HCT116 (cell line): Measurements from ENCODE around the gene WIPF3. TPM values are rescaled to one million over a fixed set of nuclear protein-coding genes. Genes with fewer than 3 reads are reported as not detected.

Source experiments
- ATAC-seq: fragments of 200-7000 bp; cut with Tn5 transposase; 2 replicates; pipeline ENCODE4 v1.9.1; 2020; ENCODE audit warnings: mild to moderate bottlenecking, moderate library complexity
- BruUV-seq: library from RNA; stranded (reverse); fragments of 400-500 nt; replicated peaks from 2 replicates; lab custom pipeline; 2021; lab: Mats Ljungman, UMichigan
- CTCF ChIA-PET: fragments of 300-600 bp; sonication (Branson Sonifier 250); formaldehyde crosslinking; loops from one replicate; lab custom pipeline; 2021; ENCODE audit warnings: antibody characterized with exemption; lab: Charles Lee
- POLR2A ChIA-PET: fragments of 300-600, 350-600 bp; sonication (Branson Sonifier 250); formaldehyde crosslinking; loops from one replicate; lab custom pipeline; 2021; ENCODE audit warnings: antibody characterized with exemption; lab: Charles Lee
- RAD21 ChIA-PET, 2 experiments: fragments of 300-600 bp; sonication (Branson Sonifier 250); formaldehyde crosslinking; loops; one replicate each; lab custom pipeline; 2023; ENCODE audit warnings: low total read pairs in 2 of 2; ENCODE audit not compliant: uncharacterized antibody in 2 of 2, unreplicated experiment in 2 of 2, low non-redundant PET in 1 of 2; lab: Charles Lee
- DNase-seq: peaks from one replicate; pipeline ENCODE4 v3.0.0-alpha.2; 2010; ENCODE audit warnings: low read depth, low spot score
- H2AFZ ChIP-seq: fragments of 200-600 bp; shearing (Covaris generic), sonication (generic); 2 replicates; pipeline ENCODE4 v1.6.1; 2017; ENCODE audit warnings: low read depth, mixed run types, mixed read lengths, antibody characterized with exemption, low read length; ENCODE audit not compliant: poor library complexity, severe bottlenecking
- H3K27ac ChIP-seq: 2 replicates; pipeline ENCODE4 v1.5.1; 2012; ENCODE audit warnings: low read depth, low read length
- H3K27me3 ChIP-seq: fragments of 200-600 bp; sonication (generic); 2 replicates; pipeline ENCODE4 v1.6.1; 2016; ENCODE audit warnings: mixed run types, low read length, mixed read lengths; ENCODE audit not compliant: insufficient read depth
- H3K36me3 ChIP-seq, 2 experiments: fragments of 200-500 bp in 1 of 2; fragments of 200-600 bp in 1 of 2; sonication (Bioruptor generic) in 1 of 2; sonication (generic) in 1 of 2; 2 replicates each; pipeline versions ENCODE4 v1.5.1 to v1.6.1; 2014 to 2016; ENCODE audit warnings: low read length in 2 of 2, inconsistent platforms in 1 of 2, mixed read lengths in 1 of 2, mixed run types in 1 of 2; ENCODE audit not compliant: insufficient read depth in 2 of 2, control insufficient read depth in 1 of 2
- H3K4me1 ChIP-seq, 2 experiments: fragments of 200-600 bp in 1 of 2; sonication (generic) in 1 of 2; 2 replicates each; pipeline versions ENCODE4 v1.5.1 to v1.6.1; 2012 to 2017; ENCODE audit warnings: low read length in 2 of 2, inconsistent platforms in 1 of 2, mild to moderate bottlenecking in 1 of 2, mixed read lengths in 1 of 2, mixed run types in 1 of 2, moderate library complexity in 1 of 2; ENCODE audit not compliant: insufficient read depth in 2 of 2, control insufficient read depth in 1 of 2
- H3K4me2 ChIP-seq: fragments of 200-600 bp; sonication (generic); 2 replicates; pipeline ENCODE4 v1.6.1; 2017; ENCODE audit warnings: mixed run types, low read length, mixed read lengths
- H3K4me3 ChIP-seq, 2 experiments: fragments of 200-600 bp in 1 of 2; sonication (generic) in 1 of 2; replicated peaks in 1 of 2; 2 replicates each; pipeline ENCODE4 v1.5.1; 2011 to 2016; ENCODE audit warnings: low read length in 2 of 2, control low read depth in 1 of 2, low read depth in 1 of 2, mild to moderate bottlenecking in 1 of 2, mixed read lengths in 1 of 2, mixed run types in 1 of 2
- H3K79me2 ChIP-seq: fragments of 200-600 bp; sonication (generic); 2 replicates; pipeline ENCODE4 v1.6.1; 2017; ENCODE audit warnings: mild to moderate bottlenecking, mixed run types, low read length, moderate library complexity, mixed read lengths; ENCODE audit not compliant: insufficient read depth
- H3K9ac ChIP-seq: fragments of 200-600 bp; sonication (generic); 2 replicates; pipeline ENCODE4 v1.6.1; 2016; ENCODE audit warnings: low read length, mixed read lengths
- H3K9me2 ChIP-seq: fragments of 200-600 bp; sonication (generic), shearing (Covaris generic); 2 replicates; pipeline ENCODE4 v1.6.1; 2017; ENCODE audit warnings: mixed run types, mild to moderate bottlenecking, moderate library complexity; ENCODE audit not compliant: insufficient read depth
- H3K9me3 ChIP-seq, 2 experiments: fragments of 200-500 bp in 1 of 2; fragments of 200-600 bp in 1 of 2; sonication (Bioruptor generic) in 1 of 2; sonication (generic) in 1 of 2; 2 replicates each; pipeline ENCODE4 v1.6.1; 2014 to 2017; ENCODE audit warnings: low read length in 2 of 2, mixed read lengths in 2 of 2, inconsistent platforms in 1 of 2, low read depth in 1 of 2, mild to moderate bottlenecking in 1 of 2, mixed run types in 1 of 2, moderate library complexity in 1 of 2; ENCODE audit not compliant: control insufficient read depth in 1 of 2, insufficient read depth in 1 of 2
- H4K20me1 ChIP-seq: fragments of 200-600 bp; sonication (generic), shearing (Covaris generic); 2 replicates; pipeline ENCODE4 v1.6.1; 2017; ENCODE audit warnings: mixed run types, mild to moderate bottlenecking, moderate library complexity; ENCODE audit not compliant: insufficient read depth
- CEBPB ChIP-seq: IDR thresholded peaks from 2 replicates; pipeline ENCODE4 v1.6.1; 2012; ENCODE audit warnings: low read depth
- EGR1 ChIP-seq: IDR thresholded peaks from 2 replicates; pipeline ENCODE4 v1.6.1; 2012; ENCODE audit warnings: low read depth
- ELF1 ChIP-seq: IDR thresholded peaks from 2 replicates; pipeline ENCODE4 v1.6.1; 2012; ENCODE audit warnings: low read depth, borderline replicate concordance
- EZH2 ChIP-seq: fragments of 200-600 bp; sonication (generic); IDR thresholded peaks from 2 replicates; pipeline ENCODE4 v1.6.1; 2017; ENCODE audit warnings: antibody characterized with exemption, mixed run types
- EZH2phosphoT487 ChIP-seq: fragments of 200-600 bp; IDR thresholded peaks from 2 replicates; pipeline ENCODE4 v1.6.1; 2018; ENCODE audit warnings: antibody characterized with exemption, borderline replicate concordance
- POLR2AphosphoS5 ChIP-seq: IDR thresholded peaks from 2 replicates; pipeline ENCODE4 v1.6.1; 2011; ENCODE audit warnings: mild to moderate bottlenecking, low read depth, low read length, moderate library complexity
- SIN3A ChIP-seq: IDR thresholded peaks from 2 replicates; pipeline ENCODE4 v1.6.1; 2012; ENCODE audit warnings: low read depth
- ZFX ChIP-seq: fragments of 450-650 bp; IDR thresholded peaks from 2 replicates; pipeline ENCODE4 v1.6.1; 2017
- ZNF274 ChIP-seq: fragments of 200-500 bp; sonication (Bioruptor generic); IDR thresholded peaks from 2 replicates; pipeline ENCODE4 v1.6.1; 2014; ENCODE audit warnings: mild to moderate bottlenecking, low read depth, low read length, inconsistent platforms
- intact Hi-C: fragments of 100-400 bp; cut with micrococcal nuclease; formaldehyde crosslinking; loops from 2 replicates; pipeline ENCODE4 v1.10.0; 2022
- total RNA-seq: library from RNA; stranded (reverse); gene quantifications from one replicate; pipeline ENCODE4 v1.2.1, GENCODE V29; 2021; ENCODE audit not compliant: unreplicated experiment
- TF ChIP-seq, protein P1 (sequence below): IDR thresholded peaks from 2 replicates; pipeline ENCODE4 v1.6.1; 2012
- TF ChIP-seq, protein P2 (sequence below): IDR thresholded peaks from 2 replicates; pipeline ENCODE4 v1.6.1; 2011; ENCODE audit warnings: mild to moderate bottlenecking, low read length, moderate library complexity; ENCODE audit not compliant: insufficient replicate concordance; ENCODE audit errors: extremely low read depth
- TF ChIP-seq, protein P3 (sequence below), 3 experiments: fragments of 200-600 bp in 1 of 3; sonication (generic) in 1 of 3; IDR thresholded peaks in 2 of 3; conservative IDR thresholded peaks in 1 of 3; 2 replicates each; pipeline ENCODE4 v1.5.1; 2012 to 2017; ENCODE audit warnings: low read depth in 2 of 3, low read length in 2 of 3, antibody characterized with exemption in 1 of 3, borderline replicate concordance in 1 of 3, control low read depth in 1 of 3, mild to moderate bottlenecking in 1 of 3, mixed read lengths in 1 of 3, mixed run types in 1 of 3, moderate library complexity in 1 of 3; ENCODE audit not compliant: insufficient read depth in 1 of 3

WIPF3 gene
- total RNA-seq, 1 experiment from 2014 or later: 8.6 TPM

DNA sequence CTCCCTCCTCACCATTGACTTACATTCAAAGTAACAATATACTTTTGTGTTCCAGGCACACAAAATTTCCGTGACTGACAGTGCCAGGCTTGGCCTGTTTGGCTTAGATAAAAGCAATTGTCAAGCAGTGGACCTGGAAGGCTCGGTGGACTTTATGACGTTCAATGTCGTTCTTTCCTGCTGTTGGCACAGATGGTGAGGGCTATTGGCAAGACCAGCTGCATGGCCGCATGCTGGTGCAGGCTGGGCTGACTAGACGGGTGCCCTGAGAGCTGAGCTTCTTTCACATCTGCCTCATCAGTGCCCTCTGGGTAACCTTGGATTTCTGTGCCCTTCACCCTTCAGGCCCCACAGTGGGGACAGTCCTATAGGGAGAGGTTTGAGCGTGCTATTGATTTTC is 45.2 kb downstream of the WIPF3 start:
- no peak overlapping the region for H3K4me3 ChIP-seq
- no peaks in the 10 kb centered on the region for H3K9me3 ChIP-seq
- DNase-seq: no peak
- H2AFZ ChIP-seq: no peak overlapping the region
- TF ChIP-seq ELF1 (no peak), CEBPB (no peak), POLR2AphosphoS5 (no peak), EZH2phosphoT487 (no peak), EGR1 (no peak), SIN3A (no peak), ZNF274 (no peak)
- TF ChIP-seq, protein P1, sequence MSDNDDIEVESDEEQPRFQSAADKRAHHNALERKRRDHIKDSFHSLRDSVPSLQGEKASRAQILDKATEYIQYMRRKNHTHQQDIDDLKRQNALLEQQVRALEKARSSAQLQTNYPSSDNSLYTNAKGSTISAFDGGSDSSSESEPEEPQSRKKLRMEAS: no peak
- TF ChIP-seq, all 23 proteins: peak for 0
- Histone ChIP-seq H3K79me2 (no peaks in the 10 kb centered on the region), H3K9ac (no peak overlapping the region), H3K27me3 (no peaks in the 10 kb centered on the region), H3K36me3 (no peaks in the 10 kb centered on the region), H3K4me2 (no peak overlapping the region), H3K9me2 (no peaks in the 10 kb centered on the region), H3K4me1 (peaks cover 5 to 11% of the 10 kb centered on the region in 2 experiments), H4K20me1 (no peaks in the 10 kb centered on the region), H3K27ac (no peak overlapping the region)
- no peak for ATAC-seq
- CTCF ChIA-PET: no interaction called here
- RAD21 ChIA-PET: no interaction called here
- intact Hi-C loops: no loop called here
- BruUV-seq: no TSS peak
- POLR2A ChIA-PET: no interaction called here

DNA sequence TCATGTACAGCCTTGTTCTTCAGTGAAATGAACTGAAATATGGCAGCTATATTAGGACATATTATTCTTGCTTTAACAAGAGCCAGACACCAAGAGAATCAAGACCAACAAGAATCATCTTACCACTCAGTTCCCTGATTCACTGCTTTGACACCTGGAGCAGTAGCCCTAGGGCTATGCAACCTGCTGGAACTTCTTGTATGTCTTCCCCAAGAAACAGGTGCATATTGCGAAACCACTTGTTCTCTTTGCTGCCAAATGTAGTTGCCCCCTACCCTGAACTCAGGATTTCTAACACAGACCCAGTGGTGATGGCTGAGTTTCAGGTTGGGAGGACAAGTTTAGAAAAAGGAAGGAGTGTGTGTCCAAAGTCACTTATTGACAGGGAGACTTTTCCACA is 46.1 kb downstream of the WIPF3 start:
- H3K79me2 ChIP-seq: no peaks in the 10 kb centered on the region
- POLR2A ChIA-PET: no interaction called here
- H3K4me2 ChIP-seq: no peak overlapping the region
- H3K9me2 ChIP-seq: no peaks in the 10 kb centered on the region
- intact Hi-C loops: no loop called here
- H3K9ac ChIP-seq: no peak overlapping the region
- no peaks in the 10 kb centered on the region for H4K20me1 ChIP-seq
- no peak overlapping the region for H3K4me3 ChIP-seq
- H3K9me3 ChIP-seq: no peaks in the 10 kb centered on the region
- no peak overlapping the region for H3K27ac ChIP-seq
- H3K36me3 ChIP-seq: no peaks in the 10 kb centered on the region
- H3K27me3 ChIP-seq: no peaks in the 10 kb centered on the region
- RAD21 ChIA-PET: interaction anchor here in 1 of 2 experiments (0.6 kb wide), 1 partner anchor 36 kb away, joined by 5 read pairs; no protein-coding TSS in a partner anchor
- CTCF ChIA-PET: no interaction called here
- H3K4me1 ChIP-seq: peaks cover 5 to 11% of the 10 kb centered on the region in 2 experiments
- TF ChIP-seq ZFX: no peak
- no peak for TF ChIP-seq EGR1
- TF ChIP-seq EZH2: no peak
- TF ChIP-seq CEBPB: no peak
- TF ChIP-seq POLR2AphosphoS5: no peak
- TF ChIP-seq, protein P2, sequence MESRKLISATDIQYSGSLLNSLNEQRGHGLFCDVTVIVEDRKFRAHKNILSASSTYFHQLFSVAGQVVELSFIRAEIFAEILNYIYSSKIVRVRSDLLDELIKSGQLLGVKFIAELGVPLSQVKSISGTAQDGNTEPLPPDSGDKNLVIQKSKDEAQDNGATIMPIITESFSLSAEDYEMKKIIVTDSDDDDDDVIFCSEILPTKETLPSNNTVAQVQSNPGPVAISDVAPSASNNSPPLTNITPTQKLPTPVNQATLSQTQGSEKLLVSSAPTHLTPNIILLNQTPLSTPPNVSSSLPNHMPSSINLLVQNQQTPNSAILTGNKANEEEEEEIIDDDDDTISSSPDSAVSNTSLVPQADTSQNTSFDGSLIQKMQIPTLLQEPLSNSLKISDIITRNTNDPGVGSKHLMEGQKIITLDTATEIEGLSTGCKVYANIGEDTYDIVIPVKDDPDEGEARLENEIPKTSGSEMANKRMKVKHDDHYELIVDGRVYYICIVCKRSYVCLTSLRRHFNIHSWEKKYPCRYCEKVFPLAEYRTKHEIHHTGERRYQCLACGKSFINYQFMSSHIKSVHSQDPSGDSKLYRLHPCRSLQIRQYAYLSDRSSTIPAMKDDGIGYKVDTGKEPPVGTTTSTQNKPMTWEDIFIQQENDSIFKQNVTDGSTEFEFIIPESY: no peak
- TF ChIP-seq, protein P3, sequence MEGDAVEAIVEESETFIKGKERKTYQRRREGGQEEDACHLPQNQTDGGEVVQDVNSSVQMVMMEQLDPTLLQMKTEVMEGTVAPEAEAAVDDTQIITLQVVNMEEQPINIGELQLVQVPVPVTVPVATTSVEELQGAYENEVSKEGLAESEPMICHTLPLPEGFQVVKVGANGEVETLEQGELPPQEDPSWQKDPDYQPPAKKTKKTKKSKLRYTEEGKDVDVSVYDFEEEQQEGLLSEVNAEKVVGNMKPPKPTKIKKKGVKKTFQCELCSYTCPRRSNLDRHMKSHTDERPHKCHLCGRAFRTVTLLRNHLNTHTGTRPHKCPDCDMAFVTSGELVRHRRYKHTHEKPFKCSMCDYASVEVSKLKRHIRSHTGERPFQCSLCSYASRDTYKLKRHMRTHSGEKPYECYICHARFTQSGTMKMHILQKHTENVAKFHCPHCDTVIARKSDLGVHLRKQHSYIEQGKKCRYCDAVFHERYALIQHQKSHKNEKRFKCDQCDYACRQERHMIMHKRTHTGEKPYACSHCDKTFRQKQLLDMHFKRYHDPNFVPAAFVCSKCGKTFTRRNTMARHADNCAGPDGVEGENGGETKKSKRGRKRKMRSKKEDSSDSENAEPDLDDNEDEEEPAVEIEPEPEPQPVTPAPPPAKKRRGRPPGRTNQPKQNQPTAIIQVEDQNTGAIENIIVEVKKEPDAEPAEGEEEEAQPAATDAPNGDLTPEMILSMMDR (IDR thresholded peaks at IDR 0.05 in 2 of 3, conservative IDR thresholded peaks at IDR 0.05 in 1 of 3; ENCODE audit: borderline replicate concordance in 1 of 3, insufficient read depth in 1 of 3, low read depth in 2 of 3, low read length in 2 of 3): no peak
- TF ChIP-seq SIN3A: no peak
- ATAC-seq (no peak), DNase-seq (no peak)
- H2AFZ ChIP-seq: no peak overlapping the region
- no TSS peak for BruUV-seq
